ENCODE data around the gene HBS1L. TPM values are rescaled to one million over a fixed set of nuclear protein-coding genes. Genes with fewer than 3 reads are reported as not detected.
"Not testable (repeated sequence)": the region's sequence is repeated elsewhere in the genome, so short reads cannot be mapped to it uniquely, and the experiment has no call there.

Gene HBS1L
- total and polyA plus RNA-seq, 10 of the 15 experiments (the other 5 are each of a cell fraction or from before 2014, with no cell fraction given) = 58.7 to 142 (median 78.8) TPM

DNA sequence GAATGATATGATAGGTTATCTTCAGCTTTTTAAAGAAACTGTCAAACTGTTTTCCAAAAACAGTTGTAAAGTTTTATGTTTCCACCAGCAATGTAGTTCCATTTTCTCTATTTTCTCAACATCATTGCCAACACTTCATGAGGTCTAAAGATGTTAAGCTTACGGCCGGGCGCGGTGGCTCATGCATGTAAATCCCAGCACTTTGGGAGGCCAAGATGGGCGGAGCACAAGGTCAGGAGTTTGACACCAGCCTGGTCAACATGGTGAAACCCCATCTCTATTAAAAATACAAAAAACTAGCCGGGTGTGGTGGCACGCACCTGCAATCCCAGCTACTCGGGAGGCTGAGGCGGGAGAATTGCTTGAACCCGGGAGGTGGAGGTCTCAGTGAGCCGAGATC lies 3.7 kb upstream of the HBS1L start:
- WGBS (ENCODE audit: insufficient coverage, insufficient replicate concordance, low lambda C conversion rate, missing lambda C conversion rate) = 96% methylated on average over 11 of the region's 11 CpGs
- H3K4me1 ChIP-seq (ENCODE audit: control insufficient read depth, insufficient read depth, low read length); intact Hi-C loops (cut with micrococcal nuclease; ENCODE audit: unreplicated experiment); H2AFZ ChIP-seq (ENCODE audit: control insufficient read depth, low read depth, low read length); H3K4me3 ChIP-seq; RAD21 ChIA-PET (ENCODE audit: unreplicated experiment); H3K4me2 ChIP-seq (ENCODE audit: control insufficient read depth, insufficient read depth); H3K27me3 ChIP-seq (replicated peaks in 1 of 2; ENCODE audit: control insufficient read depth in 2 of 2, insufficient read depth in 2 of 2, low read length in 1 of 2); FAIRE-seq; H3K9ac ChIP-seq (ENCODE audit: control insufficient read depth, insufficient read depth, low read length); H3K27ac ChIP-seq (ENCODE audit: control insufficient read depth, insufficient read depth); ATAC-seq; BruUV-seq (replicated peaks); H4K20me1 ChIP-seq (ENCODE audit: control insufficient read depth, insufficient read depth); H3K9me3 ChIP-seq (replicated peaks; ENCODE audit: control insufficient read depth, insufficient read depth, low read length); CTCF ChIA-PET; H3K36me3 ChIP-seq (ENCODE audit: control insufficient read depth in 2 of 2, insufficient read depth in 2 of 2, low read length in 1 of 2); in situ Hi-C loops (cut with MboI); DNase-seq (ENCODE audit: low read depth, low spot score): not testable (repeated sequence)
- POLR2A ChIA-PET = interaction anchor here (5.6 kb wide), 1 partner anchor 29 kb away, joined by 25 read pairs; no protein-coding TSS in a partner anchor
- peaks cover 14% of the 10 kb centered on the region for H3K79me2 ChIP-seq (ENCODE audit: control insufficient read depth, insufficient read depth, low read length)
- SMC1A ChIA-PET (ENCODE audit: uncharacterized antibody, unreplicated experiment) = interaction anchor here (1.0 kb wide), 1 partner anchor 28 kb away, joined by 4 read pairs; no protein-coding TSS in a partner anchor

GRCh38 chr6:135056632-135057031 lies 2.0 kb upstream of the HBS1L start:
- in situ Hi-C loops (cut with MboI) (no loop called here), intact Hi-C loops (cut with micrococcal nuclease; ENCODE audit: unreplicated experiment) (no loop called here)
- H4K20me1 ChIP-seq (ENCODE audit: control insufficient read depth, insufficient read depth) = no peaks in the 10 kb centered on the region
- ChIA-PET CTCF (interaction anchor here (0.7 to 3.7 kb wide), 9 partner anchors 30 to 127 kb away, joined by 3 to 36 read pairs (median 5); no protein-coding TSS in a partner anchor), POLR2A (interaction anchor here (2.0 to 5.6 kb wide), 3 partner anchors 8 to 30 kb away, joined by 12 to 25 read pairs (median 21); no protein-coding TSS in a partner anchor), SMC1A (ENCODE audit: uncharacterized antibody, unreplicated experiment) (interaction anchor here (1.0 to 4.9 kb wide), 9 partner anchors 9 to 86 kb away, joined by 3 to 56 read pairs (median 14); no protein-coding TSS in a partner anchor), RAD21 (ENCODE audit: unreplicated experiment) (interaction anchor here (0.5 to 4.9 kb wide), 6 partner anchors 10 to 72 kb away, joined by 3 to 63 read pairs (median 4); no protein-coding TSS in a partner anchor)
- no peak for FAIRE-seq
- no peaks in the 10 kb centered on the region for H3K4me1 ChIP-seq (ENCODE audit: control insufficient read depth, insufficient read depth, low read length)
- H3K9me3 ChIP-seq (replicated peaks; ENCODE audit: control insufficient read depth, insufficient read depth, low read length) = no peaks in the 10 kb centered on the region
- no TSS peak for BruUV-seq (replicated peaks)
- no peak overlapping the region for H3K27ac ChIP-seq (ENCODE audit: control insufficient read depth, insufficient read depth)
- no peak overlapping the region for H3K4me2 ChIP-seq (ENCODE audit: control insufficient read depth, insufficient read depth)
- no peak overlapping the region for H3K9ac ChIP-seq (ENCODE audit: control insufficient read depth, insufficient read depth, low read length)
- H3K79me2 ChIP-seq (ENCODE audit: control insufficient read depth, insufficient read depth, low read length) = peaks cover 31% of the 10 kb centered on the region
- no peak overlapping the region for H2AFZ ChIP-seq (ENCODE audit: control insufficient read depth, low read depth, low read length)
- no peak for DNase-seq (ENCODE audit: low read depth, low spot score)
- H3K4me3 ChIP-seq = no peak overlapping the region
- TF ChIP-seq ATF3 (IDR thresholded peaks at IDR 0.05; ENCODE audit: borderline replicate concordance, extremely low read depth, low read depth, low read length) (no peak), MTA3 (IDR thresholded peaks at IDR 0.05; ENCODE audit: borderline replicate concordance, low read length) (no peak)
- no peaks in the 10 kb centered on the region for H3K27me3 ChIP-seq (replicated peaks in 1 of 2; ENCODE audit: control insufficient read depth in 2 of 2, insufficient read depth in 2 of 2, low read length in 1 of 2)
- H3K36me3 ChIP-seq (ENCODE audit: control insufficient read depth in 2 of 2, insufficient read depth in 2 of 2, low read length in 1 of 2) = 0 out of 4 replicates have a peak, but pooled peaks cover 0 to 4% of the 10 kb centered on the region in 2 experiments
- 89% methylated on average over 5 of the region's 5 CpGs for WGBS (ENCODE audit: insufficient coverage, insufficient replicate concordance, low lambda C conversion rate, missing lambda C conversion rate)
- ATAC-seq = no peak

Measured in GM12878 (cell line).